ES-I3 (cell line): ENCODE results near the gene NFIC.
A peak's percentile ranks its signal among the peaks of the same experiment; 100 is the strongest.
"Not testable (repeated sequence)": the region's sequence is repeated elsewhere in the genome, so short reads cannot be mapped to it uniquely, and the experiment has no call there.

Experiments
- H3K36me3 ChIP-seq: 2 replicates; pipeline ENCODE4 v1.6.1; 2013; ENCODE audit warnings: mild to moderate bottlenecking, low read length, control low read depth, moderate library complexity; ENCODE audit not compliant: insufficient read depth
- H3K4me1 ChIP-seq: 2 replicates; pipeline ENCODE4 v1.6.1; 2013; ENCODE audit warnings: mild to moderate bottlenecking, control low read depth, low read length; ENCODE audit not compliant: insufficient read depth
- H3K9ac ChIP-seq: 2 replicates; pipeline ENCODE4 v1.6.1; 2013; ENCODE audit warnings: low read depth, mild to moderate bottlenecking, low read length, moderate library complexity
- H3K9me3 ChIP-seq: 2 replicates; pipeline ENCODE4 v1.6.1; 2013; ENCODE audit warnings: mild to moderate bottlenecking, low read length, moderate library complexity; ENCODE audit not compliant: control insufficient read depth, insufficient read depth

The NFIC gene

GRCh38 chr19:3365836-3366752 is at the start of gene NFIC:
Gene NFIC, plus strand, starts transcription at chr19:3366583. Its CDS starts 54 bp downstream, at chr19:3366637.
- peaks cover 3% of the 10 kb centered on the region; the same call in 1 of the 2 replicates for H3K4me1 ChIP-seq
- H3K9ac ChIP-seq = peak within 1 kb of the TSS; percentile 56; the same call in 1 of the 2 replicates

GRCh38 chr19:3316659-3317207 is 49.6 kb upstream of the NFIC start:
- H3K36me3 ChIP-seq = no peaks in the 10 kb centered on the region
- no peak overlapping the region for H3K9ac ChIP-seq
- H3K4me1 ChIP-seq = no peaks in the 10 kb centered on the region
- H3K9me3 ChIP-seq = no peaks in the 10 kb centered on the region

More at GRCh38 chr19:3365836-3366752, at the start of gene NFIC:
- no peaks in the 10 kb centered on the region for H3K36me3 ChIP-seq
- H3K9me3 ChIP-seq = no peaks in the 10 kb centered on the region; the same call in 1 of the 2 replicates

GRCh38 chr19:3319643-3320353 is 46.6 kb upstream of the NFIC start:
- Histone ChIP-seq H3K36me3 (no peaks in the 10 kb centered on the region), H3K4me1 (no peaks in the 10 kb centered on the region), H3K9me3 (no peaks in the 10 kb centered on the region), H3K9ac (no peak overlapping the region)

GRCh38 chr19:3320354-3320670 is 46.1 kb upstream of the NFIC start:
- no peaks in the 10 kb centered on the region for H3K9me3 ChIP-seq
- H3K4me1 ChIP-seq = no peaks in the 10 kb centered on the region
- no peak overlapping the region for H3K9ac ChIP-seq
- no peaks in the 10 kb centered on the region for H3K36me3 ChIP-seq

GRCh38 chr19:3320853-3321252 is 45.5 kb upstream of the NFIC start:
- H3K4me1 ChIP-seq = no peaks in the 10 kb centered on the region
- H3K9ac ChIP-seq = no peak overlapping the region
- H3K36me3 ChIP-seq = no peaks in the 10 kb centered on the region
- no peaks in the 10 kb centered on the region for H3K9me3 ChIP-seq

GRCh38 chr19:3321696-3322095 is 44.7 kb upstream of the NFIC start:
- Histone ChIP-seq H3K9me3 (no peaks in the 10 kb centered on the region), H3K9ac (no peak overlapping the region), H3K36me3 (no peaks in the 10 kb centered on the region), H3K4me1 (no peaks in the 10 kb centered on the region)

GRCh38 chr19:3322199-3322978 is 44.0 kb upstream of the NFIC start:
- Histone ChIP-seq H3K4me1 (no peaks in the 10 kb centered on the region), H3K9ac (no peak overlapping the region), H3K9me3 (no peaks in the 10 kb centered on the region), H3K36me3 (no peaks in the 10 kb centered on the region)

- Histone ChIP-seq H3K36me3 (no peaks in the 10 kb centered on the region), H3K9ac (no peak overlapping the region), H3K9me3 (no peaks in the 10 kb centered on the region), H3K4me1 (no peaks in the 10 kb centered on the region)
These were observed 43.4 kb upstream of the NFIC start for GRCh38 chr19:3323026-3323425.

GRCh38 chr19:3323658-3324057 is 42.7 kb upstream of the NFIC start:
- H3K4me1 ChIP-seq = no peaks in the 10 kb centered on the region
- no peaks in the 10 kb centered on the region for H3K36me3 ChIP-seq
- H3K9me3 ChIP-seq = no peaks in the 10 kb centered on the region
- H3K9ac ChIP-seq = no peak overlapping the region

- no peaks in the 10 kb centered on the region for H3K9me3 ChIP-seq
- H3K36me3 ChIP-seq = no peaks in the 10 kb centered on the region
- no peak overlapping the region for H3K9ac ChIP-seq
- no peaks in the 10 kb centered on the region for H3K4me1 ChIP-seq
These were observed 42.0 kb upstream of the NFIC start for GRCh38 chr19:3324405-3324856.

GRCh38 chr19:3325451-3325850 is 40.9 kb upstream of the NFIC start:
- Histone ChIP-seq H3K9me3 (no peaks in the 10 kb centered on the region), H3K9ac (no peak overlapping the region), H3K4me1 (no peaks in the 10 kb centered on the region), H3K36me3 (no peaks in the 10 kb centered on the region)

- Histone ChIP-seq H3K36me3 (no peaks in the 10 kb centered on the region), H3K4me1 (no peaks in the 10 kb centered on the region), H3K9ac (no peak overlapping the region), H3K9me3 (no peaks in the 10 kb centered on the region)
These were observed 37.6 kb upstream of the NFIC start for GRCh38 chr19:3328743-3329142.

GRCh38 chr19:3330047-3330446 is 36.3 kb upstream of the NFIC start:
- Histone ChIP-seq H3K4me1 (no peaks in the 10 kb centered on the region), H3K36me3 (no peaks in the 10 kb centered on the region), H3K9ac (no peak overlapping the region), H3K9me3 (no peaks in the 10 kb centered on the region)

- not testable (repeated sequence) for H3K36me3 ChIP-seq, H3K4me1 ChIP-seq, H3K9me3 ChIP-seq, H3K9ac ChIP-seq
These were observed 34.2 kb upstream of the NFIC start for GRCh38 chr19:3332232-3332631.
